Measurements from ENCODE around the gene WDR82.

GRCh38 chr3:52253314-52254304, 24.8 kb downstream of the WDR82 start:
- TF ChIP-seq CTCF (IDR thresholded peaks at IDR 0.05) (no peak), POLR2AphosphoS5 (IDR thresholded peaks at IDR 0.05) (peak in 2 of 4 donors; percentile 16 to 25), POLR2A (IDR thresholded peaks at IDR 0.05) (no peak), EP300 (IDR thresholded peaks at IDR 0.05) (no peak)
